A549 (cell line): ENCODE results near the gene COG8. TPM values are rescaled to one million over a fixed set of nuclear protein-coding genes. Genes with fewer than 3 reads are reported as not detected.

Experiments used
- ATAC-seq, 2 experiments: fragments of 200-7000 bp in 1 of 2; fragments of >200 bp in 1 of 2; cut with Nextera tagmentation in 1 of 2; cut with Tn5 transposase in 1 of 2; 3 replicates each; pipeline versions ENCODE4 v1.8.0 to v1.9.1; 2018 to 2020; ENCODE audit warnings: mild to moderate bottlenecking in 1 of 2, moderate library complexity in 1 of 2
- CTCF ChIA-PET: fragments of 300-600 bp; sonication (Branson Sonifier 250); formaldehyde crosslinking; extraction: SDS; loops from one replicate; lab custom pipeline; 2021; ENCODE audit warnings: antibody characterized with exemption, inconsistent platforms; lab: Yijun Ruan, JAX
- POLR2A ChIA-PET: fragments of 350-600 bp; formaldehyde crosslinking; extraction: SDS; loops from one replicate; lab custom pipeline; 2021; ENCODE audit warnings: antibody characterized with exemption, inconsistent platforms; lab: Yijun Ruan, JAX
- DNase-seq, 2 experiments: peaks; one replicate each; pipeline versions ENCODE4 v3.0.0 to v3.0.0-alpha.2; 2011 to 2016; ENCODE audit warnings: low read depth in 1 of 2, low spot score in 1 of 2
- FAIRE-seq: peaks from 2 replicates; lab custom pipeline; 2011; peaks lifted over from hg19 to GRCh38; lab: Jason Lieb, UNC
- H3K27ac ChIP-seq, 2 experiments: fragments of >200 bp; sonication (Bioruptor Twin); formaldehyde crosslinking; 3 replicates each; pipeline ENCODE4 v1.5.1; 2016 to 2017
- H3K4me1 ChIP-seq: fragments of >200 bp; sonication (Bioruptor Twin); formaldehyde crosslinking; 3 replicates; pipeline ENCODE4 v1.6.1; 2016
- H3K4me2 ChIP-seq: fragments of >200 bp; sonication (Bioruptor Twin); formaldehyde crosslinking; 3 replicates; pipeline ENCODE4 v1.6.1; 2016
- H3K4me3 ChIP-seq: fragments of >200 bp; sonication (Bioruptor Twin); formaldehyde crosslinking; 3 replicates; pipeline ENCODE4 v1.5.1; 2016
- H3K9me3 ChIP-seq: fragments of >200 bp; sonication (Bioruptor Twin); formaldehyde crosslinking; 3 replicates; pipeline ENCODE4 v1.6.1; 2016
- CEBPB ChIP-seq, 2 experiments: fragments of >200 bp in 1 of 2; sonication (Bioruptor Twin) in 1 of 2; formaldehyde crosslinking in 1 of 2; IDR thresholded peaks; 2 replicates each; pipeline ENCODE4 v1.6.1; 2012 to 2016
- CHD4 ChIP-seq: fragments of 200-600 bp; sonication (generic); IDR thresholded peaks from 2 replicates; pipeline ENCODE4 v1.6.1; 2016; ENCODE audit warnings: antibody characterized with exemption, mild to moderate bottlenecking, borderline replicate concordance
- EHF ChIP-seq: fragments of 250-450 bp; sonication (Bioruptor Pico); IDR thresholded peaks from 2 replicates; pipeline ENCODE4 v1.5.0; 2020; ENCODE audit warnings: mild to moderate bottlenecking
- EP300 ChIP-seq, 2 experiments: fragments of >200 bp; sonication (Bioruptor Twin); formaldehyde crosslinking; IDR thresholded peaks; 2 replicates in 1 of 2; 3 replicates in 1 of 2; pipeline ENCODE4 v1.6.1; 2016 to 2017
- ESRRA ChIP-seq: fragments of 150-350 bp; IDR thresholded peaks from 2 replicates; pipeline ENCODE4 v1.6.1; 2014; ENCODE audit warnings: mild to moderate bottlenecking, low read length, borderline replicate concordance
- FOSL2 ChIP-seq, 2 experiments: fragments of 450-650 bp in 1 of 2; fragments of >200 bp in 1 of 2; sonication (Bioruptor Twin) in 1 of 2; formaldehyde crosslinking; IDR thresholded peaks; 2 replicates each; pipeline versions ENCODE4 v1.5.0 to v1.6.1; 2016 to 2020; ENCODE audit warnings: mild to moderate bottlenecking in 1 of 2, moderate library complexity in 1 of 2
- HMGXB4 ChIP-seq: fragments of 250-450 bp; sonication (Bioruptor Pico); IDR thresholded peaks from 2 replicates; pipeline ENCODE4 v1.5.0; 2021; ENCODE audit warnings: mild to moderate bottlenecking, moderate library complexity, borderline replicate concordance
- JUNB ChIP-seq: fragments of >200 bp; sonication (Bioruptor Twin); formaldehyde crosslinking; IDR thresholded peaks from 2 replicates; pipeline ENCODE4 v1.6.1; 2016
- KDM1A ChIP-seq: fragments of 200-600 bp; sonication (generic); IDR thresholded peaks from 2 replicates; pipeline ENCODE4 v1.6.1; 2016; ENCODE audit warnings: low read depth, mild to moderate bottlenecking
- MAX ChIP-seq: IDR thresholded peaks from 2 replicates; pipeline ENCODE4 v1.6.1; 2012
- MAZ ChIP-seq: fragments of 150-350 bp; IDR thresholded peaks from 2 replicates; pipeline ENCODE4 v1.6.1; 2014; ENCODE audit warnings: antibody characterized with exemption, low read depth, low read length, borderline replicate concordance
- PHF8 ChIP-seq: fragments of 200-600 bp; sonication (generic); IDR thresholded peaks from 2 replicates; pipeline ENCODE4 v1.6.1; 2016; ENCODE audit warnings: low read depth, mild to moderate bottlenecking, antibody characterized with exemption, moderate library complexity, borderline replicate concordance
- POLR2A ChIP-seq: IDR thresholded peaks from 2 replicates; pipeline ENCODE4 v1.6.1; 2012; ENCODE audit warnings: mild to moderate bottlenecking, low read length
- RAD21 ChIP-seq, 2 experiments: fragments of >200 bp in 1 of 2; sonication (Bioruptor Twin) in 1 of 2; formaldehyde crosslinking in 1 of 2; IDR thresholded peaks in 1 of 2; conservative IDR thresholded peaks in 1 of 2; 2 replicates in 1 of 2; 3 replicates in 1 of 2; pipeline ENCODE4 v1.6.1; 2012 to 2018; ENCODE audit warnings: inconsistent platforms in 1 of 2
- RARB ChIP-seq: fragments of 250-450 bp; sonication (Bioruptor Pico); IDR thresholded peaks from 2 replicates; pipeline ENCODE4 v1.8.0; 2021; ENCODE audit warnings: mild to moderate bottlenecking, moderate library complexity
- REST ChIP-seq: fragments of 200-600 bp; sonication (generic); IDR thresholded peaks from 2 replicates; pipeline ENCODE4 v1.6.1; 2016; ENCODE audit warnings: antibody characterized with exemption, mild to moderate bottlenecking, moderate library complexity
- RFX5 ChIP-seq: fragments of 450-650 bp; IDR thresholded peaks from 2 replicates; pipeline ENCODE4 v1.7.1; 2014; ENCODE audit warnings: antibody characterized with exemption, mild to moderate bottlenecking, moderate library complexity
- RNF2 ChIP-seq: fragments of 200-600 bp; sonication (generic); IDR thresholded peaks from 2 replicates; pipeline ENCODE4 v1.6.1; 2016; ENCODE audit warnings: low read depth, mild to moderate bottlenecking, antibody characterized with exemption, moderate library complexity, borderline replicate concordance
- SREBF2 ChIP-seq: fragments of 450-650 bp; IDR thresholded peaks from 2 replicates; pipeline ENCODE4 v1.6.1; 2014; ENCODE audit warnings: mild to moderate bottlenecking, moderate library complexity
- TP53 ChIP-seq: fragments of 250-450 bp; sonication (Bioruptor Pico); IDR thresholded peaks from 2 replicates; pipeline ENCODE4 v1.5.0; 2021; ENCODE audit warnings: mild to moderate bottlenecking, moderate library complexity
- ZC3H11A ChIP-seq: fragments of 450-650 bp; IDR thresholded peaks from 2 replicates; pipeline ENCODE4 v1.6.1; 2014; ENCODE audit warnings: antibody characterized with exemption, mild to moderate bottlenecking
- ZNF302 ChIP-seq: fragments of 250-450 bp; sonication (Bioruptor Pico); IDR thresholded peaks from 2 replicates; pipeline ENCODE4 v1.9.0; 2021; ENCODE audit warnings: inconsistent platforms, mild to moderate bottlenecking, moderate library complexity
- ZSCAN20 ChIP-seq: fragments of 250-450 bp; sonication (Bioruptor Pico); IDR thresholded peaks from 2 replicates; pipeline ENCODE4 v1.8.0; 2022; ENCODE audit warnings: mild to moderate bottlenecking, moderate library complexity
- WGBS: methylation state at CpG from one replicate; pipeline ENCODE4 v1.1.6; 2017; ENCODE audit errors: missing lambda C conversion rate; 5-methylcytosine and 5-hydroxymethylcytosine counted together
- polyA plus RNA-seq, 4 experiments: library from polyadenylated mRNA; depleted of rRNA in 3 of 4; stranded (reverse); fragments of >200 nt; fragmentation: RNase III in 1 of 4; extraction: RNeasy Plus Mini Kit Qiagen cat#74134 plus additional on column Dnase treatment in 1 of 4; gene quantifications; 2 replicates in 3 of 4; 3 replicates in 1 of 4; pipeline ENCODE4 v1.2.3, GENCODE V29; 2011 to 2017

The COG8 gene
- polyA plus RNA-seq, 2 of the 4 experiments (the other 2 are of a cell fraction), result 21.4 to 24.3 TPM

- peak overlapping the region; percentile 85 to 94 for H3K27ac ChIP-seq
- no peak for DNase-seq
- H3K4me3 ChIP-seq, result peak overlapping the region; percentile 74
- ChIA-PET CTCF (interaction anchor here (0.6 to 2.8 kb wide), 11 partner anchors 8 to 811 kb away, joined by 3 to 7 read pairs (median 3); no protein-coding TSS in a partner anchor), POLR2A (interaction anchor here (0.6 kb wide), 1 partner anchor 270 kb away, joined by 3 read pairs; no protein-coding TSS in a partner anchor)
- FAIRE-seq, result no peak
- peak overlapping the region; percentile 84 for H3K4me2 ChIP-seq
- TF ChIP-seq RARB (CRISPR knock-in tag) (no peak), PHF8 (no peak), JUNB (no peak), FOSL2 (IDR thresholded peaks at IDR 0.05) (no peak), FOSL2 (CRISPR knock-in tag; IDR thresholded peaks at IDR 0.05) (no peak), RAD21 (conservative IDR thresholded peaks at IDR 0.05 in 1 of 2, IDR thresholded peaks at IDR 0.05 in 1 of 2) (no peak), TP53 (CRISPR knock-in tag) (no peak), REST (no peak)
- 2% methylated on average over 16 of the region's 16 CpGs for WGBS
- no peaks in the 10 kb centered on the region for H3K9me3 ChIP-seq
- peaks cover 19% of the 10 kb centered on the region; the same call in 2 of the 3 replicates for H3K4me1 ChIP-seq
- peak in 1 of 2 experiments; percentile 11; a peak in 3 of 6 replicates for ATAC-seq
Observed at GRCh38 chr16:69340095-69340644, 806 bp upstream of the COG8 start.

GRCh38 chr16:69338557-69339288 is 641 bp downstream of the COG8 start:
- Histone ChIP-seq H3K9me3 (no peaks in the 10 kb centered on the region), H3K4me3 (peak overlapping the region; percentile 74), H3K4me1 (peaks cover 19% of the 10 kb centered on the region; the same call in 2 of the 3 replicates), H3K27ac (peak overlapping the region; percentile 85 to 94), H3K4me2 (peak overlapping the region; percentile 91)
- ChIA-PET CTCF (interaction anchor here (0.6 to 5.0 kb wide), 8 partner anchors 9 to 396 kb away, joined by 3 to 44 read pairs (median 4); partner anchors contain the start of gene PDF), POLR2A (interaction anchor here (0.6 kb wide), 1 partner anchor 158 kb away, joined by 3 read pairs; no protein-coding TSS in a partner anchor)
- no peak for TF ChIP-seq MAX
- no peak for TF ChIP-seq PHF8
- no peak for TF ChIP-seq ESRRA
- TF ChIP-seq RNF2, result no peak
- TF ChIP-seq MAZ, result no peak
- no peak for TF ChIP-seq RFX5
- TF ChIP-seq KDM1A, result no peak
- no peak for TF ChIP-seq POLR2A
- TF ChIP-seq EHF, result no peak
- no peak for TF ChIP-seq HMGXB4
- no peak for TF ChIP-seq ZC3H11A
- no peak for TF ChIP-seq ZSCAN20 (CRISPR knock-in tag)
- TF ChIP-seq SREBF2, result no peak
- TF ChIP-seq RAD21 (conservative IDR thresholded peaks at IDR 0.05 in 1 of 2, IDR thresholded peaks at IDR 0.05 in 1 of 2), result no peak
- TF ChIP-seq CEBPB (IDR thresholded peaks at IDR 0.05), result no peak
- TF ChIP-seq EP300 (IDR thresholded peaks at IDR 0.05), result no peak
- TF ChIP-seq ZNF302 (CRISPR knock-in tag), result no peak
- TF ChIP-seq CHD4, result no peak
- ATAC-seq, result no peak; a peak in 1 of 6 replicates
- FAIRE-seq, result no peak
- WGBS, result 26% methylated on average over 46 of the region's 46 CpGs
- DNase-seq, result no peak
